Epithelial cell of proximal tubule (primary cell): ENCODE results near the gene KRT26. TPM values are rescaled to one million over a fixed set of nuclear protein-coding genes. Genes with fewer than 3 reads are reported as not detected.

ENCODE experiments used
- DNase-seq: peaks from one replicate; pipeline ENCODE4 v3.0.0-alpha.2; 2011; ENCODE audit warnings: low read depth
- H3K4me3 ChIP-seq: 2 replicates; pipeline ENCODE4 v1.5.1; 2011; ENCODE audit warnings: low read depth, mild to moderate bottlenecking, low read length
- total RNA-seq: library from RNA; depleted of rRNA; stranded (reverse); fragments of >200 nt; gene quantifications from 2 replicates; pipeline ENCODE4 v1.2.3, GENCODE V29; 2015
- TF ChIP-seq, protein P1 (sequence below): conservative IDR thresholded peaks from 2 replicates; pipeline ENCODE4 v1.5.1; 2012; ENCODE audit warnings: low read depth, mild to moderate bottlenecking, low read length

Gene KRT26
- total RNA-seq, 1 donor from 2014 or later, result not detected

DNA sequence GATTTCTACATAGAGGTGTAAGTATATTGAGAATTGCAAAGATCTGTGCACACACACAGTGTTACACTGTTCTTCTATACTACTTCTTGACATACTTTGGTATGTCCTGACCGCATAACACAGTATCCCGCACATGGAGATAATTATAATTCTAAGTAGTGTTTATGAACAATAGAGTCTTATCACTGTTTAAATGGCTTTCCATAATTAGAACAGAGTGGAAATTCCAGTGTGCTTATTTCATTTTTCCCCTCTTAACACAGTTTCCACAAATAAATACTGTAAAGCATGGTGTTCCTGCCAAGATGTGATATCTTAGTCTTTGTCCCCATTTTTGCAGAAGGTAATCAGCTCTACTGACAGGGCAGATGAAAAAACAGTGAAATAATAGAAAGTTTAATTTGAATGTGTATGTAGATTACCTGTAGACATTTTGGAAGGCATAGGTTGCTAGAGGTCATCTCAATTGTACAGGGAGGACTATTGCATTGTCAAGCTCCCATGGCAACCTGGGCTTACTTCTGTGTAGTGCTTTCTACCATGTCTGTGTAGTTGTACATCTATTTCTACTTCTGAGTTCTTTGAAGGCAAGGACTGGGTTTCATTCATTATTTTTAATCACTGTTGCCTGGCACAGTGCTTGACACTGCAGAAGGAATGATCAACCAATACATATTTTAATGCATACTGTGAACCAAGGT is 37.9 kb upstream of the KRT26 start:
- TF ChIP-seq, protein P1, sequence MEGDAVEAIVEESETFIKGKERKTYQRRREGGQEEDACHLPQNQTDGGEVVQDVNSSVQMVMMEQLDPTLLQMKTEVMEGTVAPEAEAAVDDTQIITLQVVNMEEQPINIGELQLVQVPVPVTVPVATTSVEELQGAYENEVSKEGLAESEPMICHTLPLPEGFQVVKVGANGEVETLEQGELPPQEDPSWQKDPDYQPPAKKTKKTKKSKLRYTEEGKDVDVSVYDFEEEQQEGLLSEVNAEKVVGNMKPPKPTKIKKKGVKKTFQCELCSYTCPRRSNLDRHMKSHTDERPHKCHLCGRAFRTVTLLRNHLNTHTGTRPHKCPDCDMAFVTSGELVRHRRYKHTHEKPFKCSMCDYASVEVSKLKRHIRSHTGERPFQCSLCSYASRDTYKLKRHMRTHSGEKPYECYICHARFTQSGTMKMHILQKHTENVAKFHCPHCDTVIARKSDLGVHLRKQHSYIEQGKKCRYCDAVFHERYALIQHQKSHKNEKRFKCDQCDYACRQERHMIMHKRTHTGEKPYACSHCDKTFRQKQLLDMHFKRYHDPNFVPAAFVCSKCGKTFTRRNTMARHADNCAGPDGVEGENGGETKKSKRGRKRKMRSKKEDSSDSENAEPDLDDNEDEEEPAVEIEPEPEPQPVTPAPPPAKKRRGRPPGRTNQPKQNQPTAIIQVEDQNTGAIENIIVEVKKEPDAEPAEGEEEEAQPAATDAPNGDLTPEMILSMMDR, result no peak
- no peak for DNase-seq
- H3K4me3 ChIP-seq, result no peak overlapping the region

DNA sequence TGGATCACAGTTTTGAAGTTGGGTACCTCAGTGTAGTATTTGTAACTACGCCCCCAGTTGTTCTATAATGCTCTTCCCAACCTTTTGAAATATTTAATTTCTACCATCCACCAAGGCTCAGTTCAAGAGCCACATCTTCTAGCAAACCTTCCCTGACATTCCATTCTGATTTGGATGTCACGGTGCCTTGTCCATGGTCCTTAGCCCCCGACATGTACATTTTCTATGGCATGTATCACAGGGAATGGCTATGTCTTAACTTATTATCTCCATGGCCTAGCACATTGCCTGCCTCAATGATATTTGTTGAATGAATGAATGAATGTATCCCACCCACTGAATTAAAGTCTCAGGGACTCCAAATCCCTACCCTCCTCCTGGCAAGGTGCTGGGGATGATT is 34.1 kb upstream of the KRT26 start:
- DNase-seq, result no peak
- no peak overlapping the region for H3K4me3 ChIP-seq
- TF ChIP-seq, protein P1, result no peak

DNA sequence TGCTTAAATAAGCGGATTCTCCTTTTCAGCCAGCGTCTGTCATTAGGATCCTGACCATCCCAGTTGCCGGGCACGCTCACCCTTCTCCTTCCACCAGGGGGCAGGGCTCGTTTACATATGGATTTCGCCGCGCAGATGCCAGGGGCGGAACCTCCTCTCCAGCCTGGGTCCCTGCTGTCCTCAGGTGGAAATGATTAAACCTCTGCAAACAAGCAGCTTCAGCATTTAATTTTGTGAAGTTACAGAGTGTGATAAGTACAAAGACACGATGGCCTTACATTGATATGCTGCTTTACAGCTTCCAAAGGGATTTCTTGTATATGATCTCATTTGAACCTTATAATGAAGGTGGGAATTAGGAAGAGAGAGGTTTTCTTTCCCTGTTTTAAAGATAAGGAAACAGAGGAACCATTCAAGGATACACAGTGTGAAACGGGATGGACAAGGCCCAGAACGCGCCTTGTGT is 31.6 kb upstream of the KRT26 start:
- TF ChIP-seq, protein P1, result peak; percentile 97
- no peak for DNase-seq

DNA sequence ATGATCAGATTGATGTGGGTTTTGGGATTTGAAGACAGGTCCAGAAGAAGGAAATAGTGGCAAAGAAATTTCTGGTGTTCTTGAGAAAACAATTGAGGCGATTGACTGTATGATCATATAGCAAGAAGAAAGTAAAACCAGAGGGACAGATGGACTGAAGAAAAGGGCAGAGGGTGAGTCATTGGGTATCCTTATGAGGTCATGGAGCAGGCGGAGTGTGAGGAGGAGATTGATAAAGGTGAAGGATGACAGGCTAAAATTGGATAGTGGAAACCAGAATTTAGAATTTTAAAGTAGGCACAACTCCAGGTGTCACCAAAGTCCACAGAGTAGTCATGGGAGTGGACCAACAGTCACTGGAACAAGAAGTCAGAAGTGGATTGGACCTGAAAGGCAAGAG is 29.2 kb upstream of the KRT26 start:
- DNase-seq, result no peak
- no peak overlapping the region for H3K4me3 ChIP-seq
- TF ChIP-seq, protein P1, result no peak

More for the DNA sequence above, 31.6 kb upstream of the KRT26 start:
- no peak overlapping the region for H3K4me3 ChIP-seq

DNA sequence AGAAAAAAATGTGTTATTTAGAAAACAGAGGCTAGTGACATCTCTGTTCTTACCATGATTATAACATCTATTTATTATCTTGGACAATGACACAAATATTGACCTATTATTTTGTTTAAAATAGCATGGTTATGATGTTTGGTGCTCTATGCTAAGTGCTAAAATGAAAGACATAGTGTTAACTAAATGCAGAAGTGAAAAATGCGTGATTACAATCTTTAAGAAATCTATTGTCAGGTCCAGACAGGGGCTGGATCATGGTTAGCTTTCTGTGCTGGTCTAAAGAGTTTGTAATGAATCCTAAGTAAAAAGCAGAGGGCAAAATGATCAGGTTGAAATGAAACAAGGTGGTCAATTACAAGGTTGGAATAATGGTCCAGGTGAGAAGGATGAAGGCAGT is 28.4 kb upstream of the KRT26 start:
- TF ChIP-seq, protein P1, result no peak
- no peak for DNase-seq
- H3K4me3 ChIP-seq, result no peak overlapping the region

DNA sequence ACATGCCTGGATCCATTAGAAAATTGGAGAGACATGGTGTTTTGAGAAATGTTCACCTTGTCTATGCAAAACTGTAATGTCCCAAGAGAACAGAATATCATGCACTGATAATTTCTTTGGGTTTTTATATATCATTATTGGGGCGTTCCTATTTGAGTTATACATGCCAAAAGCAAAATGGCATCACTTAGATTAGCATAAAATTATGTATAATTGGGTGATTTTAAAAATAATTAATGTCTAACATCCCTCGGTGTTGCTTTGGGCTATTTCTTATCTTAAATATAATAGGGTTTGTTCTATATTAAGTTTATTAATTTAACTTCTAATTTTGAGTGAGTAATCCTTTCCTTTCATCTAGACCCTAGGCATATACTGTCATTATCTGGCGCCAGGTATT is 27.9 kb upstream of the KRT26 start, which contains the start of gene KRT28:
KRT28 (minus strand) TSS at position 101 of the 400 bp plus-strand sequence; CDS start at position 35, 66 bp downstream.
- no peak for DNase-seq
- TF ChIP-seq, protein P1, result no peak
- no peak within 1 kb of the TSS for H3K4me3 ChIP-seq

DNA sequence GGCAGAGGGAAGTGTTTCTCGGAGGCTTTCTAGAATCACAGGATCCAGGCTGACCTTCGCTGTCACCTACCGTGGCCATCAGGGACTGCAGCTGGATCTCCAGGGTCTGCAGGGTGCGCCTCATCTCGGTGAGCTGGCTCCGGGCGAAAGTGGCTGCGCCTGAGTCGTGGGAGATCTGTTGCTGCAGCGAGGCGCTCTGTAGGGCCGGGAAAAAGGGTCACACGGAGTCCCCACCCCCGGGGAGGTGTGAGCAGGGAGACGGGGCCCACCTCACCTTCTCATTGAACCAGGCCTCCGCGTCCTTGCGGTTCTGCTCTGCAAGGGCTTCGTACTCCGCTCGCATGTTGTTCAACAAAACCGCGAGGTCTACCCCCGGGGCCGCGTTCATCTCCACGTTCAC is 24.8 kb upstream of the KRT26 start:
- TF ChIP-seq, protein P1, result no peak
- no peak overlapping the region for H3K4me3 ChIP-seq
- no peak for DNase-seq
